ENCODE data around the gene TNFSF8. TPM values are rescaled to one million over a fixed set of nuclear protein-coding genes. Genes with fewer than 3 reads are reported as not detected.

The TNFSF8 gene
- total RNA-seq, 6 donors from 2014 or later = 2.6 to 6.5 (median 4.8) TPM

GRCh38 chr9:114968671-114969070 is 38.3 kb upstream of the TNFSF8 start:
- H3K27ac ChIP-seq = no peak overlapping the region
- no peak overlapping the region for H3K4me3 ChIP-seq
- DNase-seq (no peak), ATAC-seq (ENCODE audit: low FRiP score in 2 of 2) (no peak)
- H3K9me3 ChIP-seq = no peaks in the 10 kb centered on the region
- peaks cover 0 to 7% (median 3%) of the 10 kb centered on the region in 4 donors for H3K4me1 ChIP-seq
- no peak for TF ChIP-seq EP300 (IDR thresholded peaks at IDR 0.05)
- H3K36me3 ChIP-seq = no peaks in the 10 kb centered on the region
- H3K27me3 ChIP-seq = no peaks in the 10 kb centered on the region
- 0 to 10% methylated on average over 1 of the region's 1 CpG for WGBS, 2 donors

GRCh38 chr9:114965564-114965963 is 35.2 kb upstream of the TNFSF8 start:
- WGBS, 2 donors = 71 to 80% methylated on average over 1 of the region's 1 CpG
- ATAC-seq (ENCODE audit: low FRiP score in 2 of 2) = no peak
- DNase-seq = no peak
- Histone ChIP-seq H3K4me3 (no peak overlapping the region), H3K27me3 (no peaks in the 10 kb centered on the region), H3K36me3 (no peaks in the 10 kb centered on the region), H3K9me3 (peaks cover 0 to 8% (median 3%) of the 10 kb centered on the region in 4 donors), H3K4me1 (peaks cover 0 to 7% (median 3%) of the 10 kb centered on the region in 4 donors), H3K27ac (no peak overlapping the region)
- TF ChIP-seq POLR2AphosphoS5 (IDR thresholded peaks at IDR 0.05) (no peak), POLR2A (IDR thresholded peaks at IDR 0.05) (no peak), CTCF (IDR thresholded peaks at IDR 0.05) (no peak), EP300 (IDR thresholded peaks at IDR 0.05) (no peak)

GRCh38 chr9:114962809-114963208 is 32.4 kb upstream of the TNFSF8 start:
- Histone ChIP-seq H3K4me1 (peaks cover 0 to 5% (median 2%) of the 10 kb centered on the region in 4 donors), H3K27ac (no peak overlapping the region), H3K4me3 (no peak overlapping the region), H3K9me3 (peaks cover 0 to 14% (median 3%) of the 10 kb centered on the region in 4 donors), H3K36me3 (no peaks in the 10 kb centered on the region), H3K27me3 (no peaks in the 10 kb centered on the region)
- TF ChIP-seq EP300 (IDR thresholded peaks at IDR 0.05) (no peak), CTCF (IDR thresholded peaks at IDR 0.05) (no peak), POLR2AphosphoS5 (IDR thresholded peaks at IDR 0.05) (no peak), POLR2A (IDR thresholded peaks at IDR 0.05) (no peak)
- DNase-seq (no peak), ATAC-seq (ENCODE audit: low FRiP score in 2 of 2) (no peak)
- WGBS, 2 donors = 82 to 89% methylated on average over 7 of the region's 7 CpGs

GRCh38 chr9:114960276-114960675 is 29.9 kb upstream of the TNFSF8 start:
- WGBS, 2 donors = 87 to 100% methylated on average over 3 of the region's 3 CpGs
- Histone ChIP-seq H3K27ac (no peak overlapping the region), H3K4me3 (no peak overlapping the region), H3K36me3 (no peaks in the 10 kb centered on the region), H3K9me3 (peaks cover 0 to 14% (median 3%) of the 10 kb centered on the region in 4 donors), H3K4me1 (peaks cover 0 to 7% (median 5%) of the 10 kb centered on the region in 4 donors), H3K27me3 (no peaks in the 10 kb centered on the region)
- no peak for ATAC-seq (ENCODE audit: low FRiP score in 2 of 2)
- no peak for TF ChIP-seq POLR2A (IDR thresholded peaks at IDR 0.05)
- no peak for TF ChIP-seq EP300 (IDR thresholded peaks at IDR 0.05)
- TF ChIP-seq CTCF (IDR thresholded peaks at IDR 0.05) = no peak
- no peak for TF ChIP-seq POLR2AphosphoS5 (IDR thresholded peaks at IDR 0.05)
- DNase-seq = no peak

GRCh38 chr9:114958844-114959235 is 28.4 kb upstream of the TNFSF8 start:
- H3K4me1 ChIP-seq = peaks cover 4 to 13% (median 10%) of the 10 kb centered on the region in 4 donors

More at GRCh38 chr9:114958844-114959235, 28.4 kb upstream of the TNFSF8 start:
- ATAC-seq (ENCODE audit: low FRiP score in 2 of 2) (no peak), DNase-seq (no peak)
- 66 to 76% methylated on average over 2 of the region's 2 CpGs for WGBS, 2 donors
- Histone ChIP-seq H3K4me3 (no peak overlapping the region), H3K36me3 (no peaks in the 10 kb centered on the region), H3K27me3 (no peaks in the 10 kb centered on the region), H3K9me3 (peaks cover 0 to 14% (median 3%) of the 10 kb centered on the region in 4 donors), H3K27ac (peak overlapping the region; percentile 16 to 86 (median 63))
- TF ChIP-seq CTCF (IDR thresholded peaks at IDR 0.05) = no peak
- TF ChIP-seq POLR2A (IDR thresholded peaks at IDR 0.05) = no peak
- TF ChIP-seq EP300 (IDR thresholded peaks at IDR 0.05) = no peak
- TF ChIP-seq POLR2AphosphoS5 (IDR thresholded peaks at IDR 0.05) = no peak

Measured in upper lobe of left lung (tissue), 6 donors.